ENCODE data around the gene SLC8A3.

- no peak for TF ChIP-seq CTCF (conservative IDR thresholded peaks at IDR 0.05; ENCODE audit: low read length)
- TF ChIP-seq EZH2phosphoT487 (IDR thresholded peaks at IDR 0.05; ENCODE audit: borderline replicate concordance, low read depth, low read length) = no peak
Observed at GRCh38 chr14:70189456-70190077, 816 bp upstream of the SLC8A3 start.
